Epithelial cell of proximal tubule (primary cell): ENCODE data around the gene WIPI1. TPM values are rescaled to one million over a fixed set of nuclear protein-coding genes. Genes with fewer than 3 reads are reported as not detected.

Experiments used
- DNase-seq: peaks from one replicate; pipeline ENCODE4 v3.0.0-alpha.2; 2011; ENCODE audit warnings: low read depth
- H3K4me3 ChIP-seq: 2 replicates; pipeline ENCODE4 v1.5.1; 2011; ENCODE audit warnings: low read depth, mild to moderate bottlenecking, low read length
- CTCF ChIP-seq: conservative IDR thresholded peaks from 2 replicates; pipeline ENCODE4 v1.5.1; 2012; ENCODE audit warnings: low read depth, mild to moderate bottlenecking, low read length
- total RNA-seq: library from RNA; depleted of rRNA; stranded (reverse); fragments of >200 nt; gene quantifications from 2 replicates; pipeline ENCODE4 v1.2.3, GENCODE V29; 2015

Gene WIPI1
- total RNA-seq, 1 donor from 2014 or later: 20.2 TPM

- H3K4me3 ChIP-seq: no peak overlapping the region
- TF ChIP-seq CTCF: no peak
- no peak for DNase-seq
Measured at GRCh38 chr17:68390888-68391545, 66.3 kb downstream of the WIPI1 start.

- DNase-seq: no peak
- no peak overlapping the region for H3K4me3 ChIP-seq
- no peak for TF ChIP-seq CTCF
Measured at GRCh38 chr17:68389041-68389440, 68.3 kb downstream of the WIPI1 start.

- no peak for TF ChIP-seq CTCF
- DNase-seq: no peak
- no peak overlapping the region for H3K4me3 ChIP-seq
Measured at GRCh38 chr17:68387435-68388218, 69.7 kb downstream of the WIPI1 start.

- no peak for DNase-seq
- no peak overlapping the region for H3K4me3 ChIP-seq
- TF ChIP-seq CTCF: no peak
Measured at GRCh38 chr17:68385490-68386215, 71.6 kb downstream of the WIPI1 start.

GRCh38 chr17:68384941-68385340, 72.4 kb downstream of the WIPI1 start:
- no peak for TF ChIP-seq CTCF
- no peak overlapping the region for H3K4me3 ChIP-seq
- DNase-seq: no peak

- TF ChIP-seq CTCF: no peak
- DNase-seq: no peak
Measured at GRCh38 chr17:68384471-68384870, 72.8 kb downstream of the WIPI1 start.

More at GRCh38 chr17:68384471-68384870, 72.8 kb downstream of the WIPI1 start:
- H3K4me3 ChIP-seq: no peak overlapping the region
